ENCODE results near the gene MDM2.

MDM2 gene

DNA sequence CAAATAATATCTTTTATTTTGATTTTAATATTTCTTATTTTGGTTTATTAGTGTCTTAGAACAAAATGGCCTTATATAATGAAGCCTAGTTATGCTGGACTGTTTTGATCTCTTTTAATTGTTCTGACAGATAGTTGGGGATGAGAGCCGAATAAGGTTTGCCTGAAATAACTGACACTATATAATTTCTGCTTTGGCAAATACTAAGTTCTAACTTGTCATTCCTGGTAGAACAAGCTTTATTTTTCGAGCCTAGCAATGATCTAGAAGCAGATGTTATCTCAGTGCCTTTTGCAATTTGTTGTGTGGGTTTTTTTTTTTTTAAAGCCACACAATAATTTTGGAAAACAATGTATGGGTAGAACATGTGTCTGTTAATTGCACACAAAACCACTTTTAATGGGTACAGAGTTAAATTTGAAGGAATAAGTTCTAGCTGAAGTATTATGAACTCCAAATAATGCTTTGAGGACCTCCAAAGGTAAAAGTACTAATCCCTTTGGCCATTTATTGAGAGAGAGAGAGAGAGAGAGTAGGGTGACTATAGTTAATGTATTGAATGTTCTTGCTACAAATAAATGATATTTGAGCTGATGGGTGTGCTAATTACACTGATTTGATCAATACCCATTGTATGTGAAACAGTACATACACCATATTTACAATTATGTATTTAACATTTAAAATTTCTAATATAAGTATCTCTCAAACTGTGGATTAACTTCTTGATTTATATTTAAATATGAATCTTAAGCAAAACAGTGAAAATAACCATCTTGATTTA lies 35.0 kb downstream of the MDM2 start:
- no peak overlapping the region for H3K27ac ChIP-seq (ENCODE audit: poor library complexity, severe bottlenecking)
- peaks cover 71% of the 10 kb centered on the region for H3K36me3 ChIP-seq (ENCODE audit: low read depth)

DNA sequence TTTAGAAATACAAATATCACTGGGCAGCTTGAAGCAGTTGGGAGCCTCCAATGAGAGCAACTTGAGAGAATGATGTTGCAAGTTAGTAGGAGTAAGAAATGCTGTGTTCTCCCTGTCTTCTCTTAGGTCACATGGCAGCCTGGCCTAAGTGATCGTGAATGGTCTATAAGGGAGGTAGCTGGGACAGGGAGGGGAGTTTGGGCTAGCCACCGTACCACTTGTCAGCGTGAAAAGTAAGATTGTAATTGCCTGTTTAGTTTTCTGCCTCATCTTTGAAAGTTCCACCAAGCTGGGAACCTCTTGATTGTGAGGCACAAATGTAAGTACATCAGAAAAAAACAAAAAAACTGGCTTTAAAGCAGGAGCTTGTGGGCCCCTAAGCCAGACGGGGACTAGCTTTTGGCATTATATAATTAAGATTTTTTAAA lies 36.4 kb downstream of the MDM2 start:
- Histone ChIP-seq H3K36me3 (ENCODE audit: low read depth) (peaks cover 58% of the 10 kb centered on the region), H3K4me3 (ENCODE audit: severe bottlenecking) (no peak overlapping the region)

More for the DNA sequence above, 35.0 kb downstream of the MDM2 start:
- no peaks in the 10 kb centered on the region for H3K9me3 ChIP-seq (ENCODE audit: severe bottlenecking)
- no peak for TF ChIP-seq CTCF (IDR thresholded peaks at IDR 0.05; ENCODE audit: poor library complexity, severe bottlenecking)
- ATAC-seq (ENCODE audit: low read depth) (no peak), DNase-seq (ENCODE audit: low spot score) (no peak)
- H3K4me3 ChIP-seq (ENCODE audit: severe bottlenecking): no peak overlapping the region
- H3K27me3 ChIP-seq (ENCODE audit: insufficient read depth, poor library complexity, severe bottlenecking): no peaks in the 10 kb centered on the region
- H3K4me1 ChIP-seq (ENCODE audit: insufficient read depth, poor library complexity, severe bottlenecking): no peaks in the 10 kb centered on the region

DNA sequence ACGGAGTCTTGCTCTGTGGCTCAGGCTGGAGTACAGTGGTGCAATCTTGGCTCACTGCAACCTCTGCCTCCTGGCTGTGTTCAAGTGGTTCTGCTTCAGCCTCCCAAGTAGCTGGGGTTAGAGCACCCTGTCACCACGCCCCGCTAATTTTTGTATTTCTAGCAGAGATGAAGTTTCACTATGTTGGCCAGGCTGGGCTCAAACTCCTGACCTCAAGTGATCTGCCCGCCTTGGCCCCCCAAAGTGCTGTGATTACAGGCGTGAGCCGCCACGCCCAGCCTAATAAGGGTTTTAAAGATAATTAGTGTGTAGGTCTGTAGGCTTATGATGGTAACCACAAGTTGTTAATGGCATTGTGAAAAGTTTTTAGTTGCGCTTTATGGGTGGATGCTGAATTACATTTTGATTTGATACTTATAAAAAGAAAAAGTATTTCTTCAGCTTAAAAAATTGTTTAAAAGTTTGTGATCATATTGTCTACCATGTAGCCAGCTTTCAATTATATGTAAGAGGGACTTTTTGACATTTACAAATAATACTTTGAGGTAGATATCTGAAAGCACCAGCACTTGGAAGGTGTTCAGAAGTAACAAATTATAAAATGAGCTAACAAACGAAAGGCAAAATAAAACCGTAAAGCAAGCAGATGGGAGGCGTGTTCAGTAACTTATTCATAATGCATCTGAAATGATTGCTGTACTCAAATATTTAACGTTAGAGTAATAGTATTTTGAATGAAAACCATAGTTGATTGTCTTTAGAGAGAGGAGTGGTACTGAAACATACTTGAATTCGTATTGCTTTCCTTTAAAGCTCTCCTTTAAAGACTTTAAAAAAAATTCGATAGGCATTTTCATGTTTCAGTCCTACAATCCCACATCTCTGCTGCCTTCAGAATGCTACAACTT lies 37.1 kb downstream of the MDM2 start:
- ATAC-seq (ENCODE audit: low read depth) (no peak), DNase-seq (ENCODE audit: low spot score) (no peak)
- Histone ChIP-seq H3K27ac (ENCODE audit: poor library complexity, severe bottlenecking) (no peak overlapping the region), H3K4me3 (ENCODE audit: severe bottlenecking) (no peak overlapping the region), H3K27me3 (ENCODE audit: insufficient read depth, poor library complexity, severe bottlenecking) (no peaks in the 10 kb centered on the region), H3K4me1 (ENCODE audit: insufficient read depth, poor library complexity, severe bottlenecking) (no peaks in the 10 kb centered on the region), H3K9me3 (ENCODE audit: severe bottlenecking) (no peaks in the 10 kb centered on the region), H3K36me3 (ENCODE audit: low read depth) (peaks cover 51% of the 10 kb centered on the region)
- no peak for TF ChIP-seq CTCF (IDR thresholded peaks at IDR 0.05; ENCODE audit: poor library complexity, severe bottlenecking)

More for the DNA sequence above, 36.4 kb downstream of the MDM2 start:
- DNase-seq (ENCODE audit: low spot score) (no peak), ATAC-seq (ENCODE audit: low read depth) (no peak)
- Histone ChIP-seq H3K27me3 (ENCODE audit: insufficient read depth, poor library complexity, severe bottlenecking) (no peaks in the 10 kb centered on the region), H3K9me3 (ENCODE audit: severe bottlenecking) (no peaks in the 10 kb centered on the region), H3K4me1 (ENCODE audit: insufficient read depth, poor library complexity, severe bottlenecking) (no peaks in the 10 kb centered on the region), H3K27ac (ENCODE audit: poor library complexity, severe bottlenecking) (no peak overlapping the region)
- TF ChIP-seq CTCF (IDR thresholded peaks at IDR 0.05; ENCODE audit: poor library complexity, severe bottlenecking): no peak

DNA sequence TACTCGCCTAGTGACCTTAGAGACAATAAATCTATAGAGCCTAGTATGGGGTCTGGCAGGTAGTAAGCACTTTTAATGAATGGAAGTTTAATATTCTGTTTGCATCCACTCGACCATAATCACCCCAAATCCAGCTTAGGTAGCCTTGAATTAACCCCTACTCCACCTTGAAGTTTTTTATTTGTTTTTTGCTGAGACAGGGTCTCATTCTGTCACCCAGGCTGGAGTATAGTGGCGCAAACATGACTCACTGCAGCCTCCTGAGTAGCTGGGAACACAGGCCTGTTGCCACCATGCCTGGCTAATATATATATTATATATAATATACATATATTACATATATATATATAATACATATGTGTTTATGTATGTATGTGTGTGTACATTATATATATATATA lies 38.8 kb downstream of the MDM2 start:
- Histone ChIP-seq H3K27me3 (ENCODE audit: insufficient read depth, poor library complexity, severe bottlenecking) (no peaks in the 10 kb centered on the region), H3K27ac (ENCODE audit: poor library complexity, severe bottlenecking) (no peak overlapping the region), H3K36me3 (ENCODE audit: low read depth) (peaks cover 34% of the 10 kb centered on the region), H3K9me3 (ENCODE audit: severe bottlenecking) (no peaks in the 10 kb centered on the region), H3K4me1 (ENCODE audit: insufficient read depth, poor library complexity, severe bottlenecking) (no peaks in the 10 kb centered on the region), H3K4me3 (ENCODE audit: severe bottlenecking) (no peak overlapping the region)
- TF ChIP-seq CTCF (IDR thresholded peaks at IDR 0.05; ENCODE audit: poor library complexity, severe bottlenecking): no peak
- DNase-seq (ENCODE audit: low spot score) (no peak), ATAC-seq (ENCODE audit: low read depth) (no peak)

All from RWPE2 (cell line).